GM23248 (cell line): Measurements from ENCODE around the gene FAM120C.

Experiments used
- EZH2 ChIP-seq: fragments of 200-600 bp; sonication (generic); IDR thresholded peaks from 2 replicates; pipeline ENCODE4 v1.6.1; 2018; ENCODE audit warnings: antibody characterized with exemption, mild to moderate bottlenecking; ENCODE audit not compliant: insufficient read depth, poor library complexity, severe bottlenecking
- EZH2phosphoT487 ChIP-seq: fragments of 200-600 bp; sonication (generic); IDR thresholded peaks from 2 replicates; pipeline ENCODE4 v1.6.1; 2018; ENCODE audit warnings: antibody characterized with exemption, moderate library complexity, mild to moderate bottlenecking, low read depth; ENCODE audit not compliant: insufficient read depth

GRCh38 chrX:54043056-54043455 lies 140.0 kb downstream of the FAM120C start:
- TF ChIP-seq EZH2 (no peak), EZH2phosphoT487 (no peak)
